Dermis microvascular lymphatic vessel endothelial cell (primary cell): ENCODE data around the gene PRSS23. TPM values are rescaled to one million over a fixed set of nuclear protein-coding genes. Genes with fewer than 3 reads are reported as not detected.
"Not testable (repeated sequence)": the region's sequence is repeated elsewhere in the genome, so short reads cannot be mapped to it uniquely, and the experiment has no call there.

Experiments used
- DNase-seq, 2 donors: peaks; one replicate each; pipeline versions ENCODE4 v3.0.0 to v3.0.0-alpha.2; 2010; ENCODE audit warnings: low read depth in 2 of 2
- total RNA-seq: library from RNA; depleted of rRNA; stranded (reverse); fragments of >200 nt; gene quantifications from 2 replicates; pipeline ENCODE4 v1.2.1, GENCODE V29; 2014

The PRSS23 gene
- total RNA-seq: 108 and 196 TPM in 2 replicates

GRCh38 chr11:86800076-86800959, at the start of gene PRSS23:
Gene PRSS23 (plus strand): TSS chr11:86800542. CDS start chr11:86807644, 7,102 bp downstream.
- DNase-seq: peak in 1 of 2 donors; percentile 85

GRCh38 chr11:86753459-86753858, 46.9 kb upstream of the PRSS23 start:
- no peak for DNase-seq

GRCh38 chr11:86755146-86755545, 45.2 kb upstream of the PRSS23 start:
- DNase-seq: no peak

GRCh38 chr11:86758171-86758570, 42.2 kb upstream of the PRSS23 start:
- no peak for DNase-seq

DNA sequence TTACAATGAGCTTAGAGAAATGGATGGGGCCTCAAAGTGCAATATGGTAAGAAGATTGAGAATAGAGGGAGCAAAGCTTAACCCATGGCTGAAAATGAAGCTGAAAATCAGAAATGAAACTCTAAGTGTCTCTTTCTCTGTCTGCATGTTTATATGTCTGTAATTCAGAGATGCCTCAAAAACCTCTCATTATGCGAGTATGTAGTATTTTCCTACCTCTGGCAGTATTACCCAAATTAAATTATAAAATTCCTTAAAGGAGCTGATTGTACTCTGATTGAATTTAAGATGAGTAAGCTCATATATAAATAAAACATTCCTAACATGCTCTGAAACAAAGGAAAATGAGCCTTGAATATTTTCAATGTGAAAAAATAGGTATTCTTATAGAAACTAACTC, 39.8 kb upstream of the PRSS23 start:
- no peak for DNase-seq

GRCh38 chr11:86761978-86762377, 38.4 kb upstream of the PRSS23 start:
- DNase-seq: no peak

- DNase-seq: no peak
Observed at GRCh38 chr11:86765203-86765602, 35.1 kb upstream of the PRSS23 start.

DNA sequence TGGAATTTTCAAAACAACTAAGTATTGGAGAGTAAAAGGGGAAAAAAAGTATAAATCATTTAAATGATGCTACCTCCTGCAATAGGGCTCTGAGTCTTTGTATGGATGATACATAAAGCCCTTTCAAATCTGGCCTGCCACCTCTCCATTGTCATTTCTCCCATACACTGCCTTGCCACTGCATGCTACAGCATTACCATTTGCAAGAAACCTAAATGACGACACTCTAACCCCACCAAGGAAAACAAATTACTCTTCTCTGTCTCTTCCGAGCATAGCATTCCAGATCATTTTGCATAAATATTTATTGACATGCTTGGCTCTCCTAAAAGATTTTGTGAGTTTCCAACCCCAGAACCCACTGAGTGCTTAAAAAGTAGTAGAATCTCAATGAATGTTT, 34.5 kb upstream of the PRSS23 start:
- DNase-seq: no peak

GRCh38 chr11:86769219-86769618, 31.1 kb upstream of the PRSS23 start:
- DNase-seq: no peak

DNA sequence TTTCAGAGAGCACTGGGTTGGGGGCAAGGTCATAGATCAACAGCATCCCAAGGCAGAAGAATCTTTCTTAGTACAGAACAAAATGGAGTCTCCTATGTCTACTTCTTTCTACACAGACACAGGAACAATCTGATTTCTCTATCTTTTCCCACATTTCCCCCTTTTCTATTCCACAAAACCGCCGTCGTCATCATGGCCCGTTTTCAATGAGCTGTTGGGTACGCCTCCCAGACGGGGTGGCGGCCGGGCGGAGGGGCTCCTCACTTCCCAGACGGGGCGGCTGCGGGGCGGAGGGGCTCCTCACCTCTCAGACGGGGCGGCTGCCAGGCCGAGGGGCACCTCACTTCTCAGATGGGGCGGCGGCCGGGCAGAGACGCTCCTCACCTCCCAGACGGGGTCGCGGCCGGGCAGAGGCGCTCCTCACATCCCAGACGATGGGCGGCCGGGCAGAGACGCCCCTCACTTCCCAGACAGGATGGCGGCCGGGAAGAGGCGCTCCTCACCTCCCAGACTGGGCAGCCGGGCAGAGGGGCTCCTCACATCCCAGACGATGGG, 29.8 kb upstream of the PRSS23 start:
- DNase-seq: not testable (repeated sequence)

- DNase-seq: no peak
Observed at GRCh38 chr11:86772999-86773398, 27.3 kb upstream of the PRSS23 start.

- DNase-seq: no peak
Observed at GRCh38 chr11:86773513-86774252, 26.7 kb upstream of the PRSS23 start.

DNA sequence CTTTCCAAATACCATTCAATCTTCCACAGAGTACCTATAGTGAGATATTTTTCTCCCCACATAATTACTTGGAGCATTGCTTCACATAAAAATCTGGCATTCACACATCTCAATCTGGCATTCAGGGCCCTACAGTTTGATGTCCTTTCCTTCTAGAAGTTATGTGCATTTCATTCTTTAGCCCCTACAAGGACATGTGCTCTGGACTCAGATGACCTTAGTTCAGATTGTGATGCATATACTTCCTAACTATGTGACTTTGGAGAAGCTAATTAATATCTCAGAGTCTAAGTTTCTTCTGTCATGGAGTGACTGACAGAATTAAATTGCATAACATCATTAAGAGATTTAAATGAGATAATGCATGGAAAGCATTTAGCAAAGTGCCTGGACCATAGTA, 25.9 kb upstream of the PRSS23 start:
- DNase-seq: no peak

GRCh38 chr11:86775361-86775760, 25.0 kb upstream of the PRSS23 start:
- no peak for DNase-seq

DNA sequence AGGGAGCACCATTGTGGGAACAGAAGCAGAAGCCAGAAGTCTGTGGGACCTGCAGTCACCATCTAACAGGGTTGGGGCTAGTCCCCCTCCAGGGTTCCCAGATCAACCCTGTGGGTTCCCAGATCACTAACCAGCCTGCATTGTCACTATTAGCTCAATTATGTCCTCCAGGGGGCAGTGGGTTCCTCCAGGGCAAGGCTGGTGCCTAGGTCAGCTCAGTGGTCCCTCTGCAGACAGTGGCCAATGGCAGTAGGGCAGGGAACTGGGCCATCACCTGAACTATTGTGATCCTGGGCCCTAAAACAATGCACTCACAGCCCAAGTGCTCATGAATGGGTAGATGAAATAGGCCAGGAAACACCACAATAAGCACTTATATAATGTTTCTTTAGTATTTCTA, 18.8 kb upstream of the PRSS23 start:
- DNase-seq: no peak

DNA sequence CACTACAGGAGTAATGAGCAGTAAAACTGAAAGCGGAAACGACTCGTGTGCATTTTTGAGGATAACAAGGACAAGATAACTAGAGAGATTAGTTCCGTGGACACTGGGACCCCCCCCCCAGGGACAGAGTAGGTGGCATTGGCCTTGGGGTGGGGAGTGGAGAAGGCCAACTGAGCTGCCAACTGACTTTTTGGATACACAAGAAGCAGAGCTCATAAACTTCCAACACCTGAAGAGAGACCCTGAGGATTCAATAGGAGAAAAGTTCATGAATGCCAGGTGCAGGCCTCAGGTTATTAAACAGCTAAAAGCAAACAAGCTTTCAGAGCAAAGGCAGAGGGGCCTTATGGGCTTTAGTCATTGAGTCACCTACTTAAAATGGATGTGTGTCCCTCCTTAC, 17.6 kb upstream of the PRSS23 start:
- no peak for DNase-seq

- no peak for DNase-seq
Observed at GRCh38 chr11:86783661-86784060, 16.7 kb upstream of the PRSS23 start.

DNA sequence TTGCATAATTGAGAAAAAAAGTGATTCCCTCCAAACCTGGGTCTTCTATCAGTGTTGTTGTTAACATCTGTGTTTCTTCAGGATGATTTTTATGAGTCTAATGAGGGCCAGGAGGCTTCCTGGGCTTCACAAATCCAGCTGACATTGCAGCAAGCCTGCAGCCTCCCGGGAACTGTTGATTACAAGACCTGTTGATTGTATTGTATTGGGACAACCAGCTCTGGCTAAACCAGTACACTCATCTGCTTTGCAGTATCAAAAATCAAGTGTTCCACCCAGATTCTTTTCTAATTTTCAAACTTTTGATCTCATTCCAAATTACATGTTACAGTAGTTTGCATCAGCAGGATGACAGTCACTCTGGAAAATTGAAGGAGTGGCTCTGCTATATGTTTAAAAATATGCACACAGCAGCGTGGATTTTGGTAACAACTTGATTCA, 16.1 kb upstream of the PRSS23 start:
- no peak for DNase-seq

DNA sequence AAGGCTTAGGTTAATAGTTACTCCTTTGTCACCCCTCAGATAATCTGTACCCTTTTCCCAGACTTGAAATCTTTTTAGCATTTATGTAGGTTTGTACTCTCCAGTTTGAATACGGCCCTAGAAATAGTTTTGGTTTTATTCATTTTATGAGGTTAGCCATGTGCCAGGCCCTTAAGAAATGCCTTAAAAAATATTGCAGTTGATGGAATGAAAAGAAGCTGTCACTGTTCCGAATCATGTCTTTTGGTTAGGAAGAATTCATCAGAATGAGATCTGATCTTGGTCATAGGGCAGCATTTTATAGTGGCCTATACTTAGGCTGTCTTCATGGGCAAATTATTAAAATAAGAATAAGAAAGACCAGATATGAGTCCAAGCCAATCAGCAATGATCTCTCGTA, 14.8 kb upstream of the PRSS23 start:
- DNase-seq: no peak

DNA sequence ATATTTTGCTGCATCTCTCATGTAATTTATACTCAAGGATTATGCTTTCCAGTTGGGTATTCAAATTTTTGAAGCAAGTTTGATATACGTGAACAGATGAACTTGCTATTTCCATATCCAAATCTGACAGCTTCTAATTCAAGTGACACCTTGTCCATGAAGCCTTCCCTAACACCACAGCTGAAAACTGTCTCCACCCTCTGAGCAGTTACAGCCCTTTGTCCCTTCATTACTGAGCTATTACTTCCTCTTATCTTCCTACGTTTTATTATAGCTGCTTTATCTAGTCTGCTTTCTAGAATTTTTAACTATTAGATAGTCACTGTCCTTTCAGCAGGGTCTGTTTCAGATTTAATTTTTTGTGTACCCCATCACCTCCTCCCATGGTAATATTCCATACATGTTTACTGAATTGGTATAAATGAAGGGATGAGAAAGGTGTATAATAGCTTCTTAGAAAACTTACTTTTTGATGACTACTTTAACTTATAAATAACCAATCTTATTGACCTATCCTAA, 13.3 kb upstream of the PRSS23 start:
- DNase-seq: no peak

DNA sequence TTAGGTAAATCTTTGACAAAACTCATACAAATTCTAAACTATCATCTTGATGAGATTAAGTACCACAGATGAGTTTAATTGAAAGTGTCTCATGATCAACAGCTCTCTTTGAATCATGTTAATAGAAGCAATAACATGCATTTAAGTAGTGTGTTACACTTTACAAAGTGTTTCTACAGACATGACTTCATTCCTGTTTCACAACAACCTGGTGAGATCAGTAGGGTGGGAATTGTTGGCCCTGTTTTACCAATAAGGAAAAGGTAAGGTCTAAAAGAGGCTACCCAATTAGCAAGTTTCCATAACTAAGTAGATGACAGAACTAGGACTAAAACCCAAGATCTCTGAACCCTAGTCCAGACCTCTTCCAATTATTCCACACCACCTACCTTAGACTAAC, 12.7 kb upstream of the PRSS23 start:
- no peak for DNase-seq

DNA sequence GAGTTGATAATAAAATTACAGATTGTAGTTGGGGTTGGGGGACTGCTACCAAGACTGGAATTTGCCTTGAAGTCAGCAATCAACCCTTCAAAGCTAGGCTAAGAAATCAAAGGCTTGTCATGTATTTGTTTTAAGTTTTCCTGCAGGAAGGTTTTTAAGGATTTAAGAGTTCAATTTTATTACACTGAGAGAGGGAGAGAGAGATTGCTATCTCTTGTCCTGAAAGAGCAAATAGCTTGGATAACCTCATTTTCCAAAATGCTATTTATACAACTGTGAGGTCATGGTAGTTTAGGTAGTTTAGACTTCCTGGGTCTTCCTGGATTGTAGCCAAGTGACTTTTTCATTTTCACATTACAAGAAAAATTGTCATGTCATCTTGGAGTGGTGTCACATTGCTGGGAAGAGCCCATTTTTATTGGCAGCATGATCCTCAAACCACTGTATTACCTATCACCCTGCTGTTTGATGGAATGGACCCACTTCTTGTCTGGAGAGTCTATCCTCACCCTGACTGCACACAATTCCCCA, 10.1 kb upstream of the PRSS23 start:
- no peak for DNase-seq
